B cell (primary cell): ENCODE measurements around the gene VANGL2. TPM values are rescaled to one million over a fixed set of nuclear protein-coding genes. Genes with fewer than 3 reads are reported as not detected.

Source experiments
- ATAC-seq: fragments of 200-7000 bp; cut with Tn5 transposase; one replicate; pipeline ENCODE4 v1.10.0; 2021; ENCODE audit warnings: low read depth, mild to moderate bottlenecking, moderate number of reproducible peaks, moderate library complexity
- CTCF ChIA-PET: fragments of 350-600 bp; sonication (Branson Sonifier 250); formaldehyde crosslinking; loops from one replicate; lab custom pipeline; 2021; ENCODE audit warnings: antibody characterized with exemption, inconsistent platforms; lab: Charles Lee
- POLR2A ChIA-PET: fragments of 350-600 bp; sonication (Branson Sonifier 250); formaldehyde crosslinking; loops from one replicate; lab custom pipeline; 2021; ENCODE audit warnings: antibody characterized with exemption; lab: Charles Lee
- DNase-seq: peaks from one replicate; pipeline ENCODE4 v3.0.0; 2013
- H2AFZ ChIP-seq: 2 replicates; pipeline ENCODE4 v1.6.1; 2012; ENCODE audit warnings: mild to moderate bottlenecking, low read depth, low read length; ENCODE audit not compliant: insufficient read depth, poor library complexity, severe bottlenecking
- H3K27ac ChIP-seq, 2 donors: 1 replicate in 1 of 2; 2 replicates in 1 of 2; pipeline ENCODE4 v1.5.1; 2012 to 2013; ENCODE audit warnings: low read length in 2 of 2, mild to moderate bottlenecking in 2 of 2, moderate library complexity in 1 of 2
- H3K27me3 ChIP-seq, 4 experiments: fragments of 200-600 bp in 1 of 4; sonication (generic) in 1 of 4; replicated peaks in 1 of 4; 1 replicate in 2 of 4; 2 replicates in 2 of 4; pipeline versions ENCODE4 v1.6.1 to v1.7.0; 2013 to 2016; ENCODE audit warnings: low read length in 3 of 4, mild to moderate bottlenecking in 2 of 4, mixed read lengths in 1 of 4, moderate library complexity in 1 of 4; ENCODE audit not compliant: insufficient read depth in 4 of 4, control insufficient read depth in 3 of 4; ENCODE audit errors: control extremely low read depth in 1 of 4
- H3K36me3 ChIP-seq, 2 experiments: replicated peaks in 1 of 2; 1 replicate in 1 of 2; 2 replicates in 1 of 2; pipeline versions ENCODE4 v1.6.1 to v1.7.1; 2013; ENCODE audit warnings: low read length in 1 of 2; ENCODE audit not compliant: insufficient read depth in 2 of 2, control insufficient read depth in 1 of 2; ENCODE audit errors: control extremely low read depth in 1 of 2, extremely low read depth in 1 of 2
- H3K4me1 ChIP-seq, 2 donors: fragments of 200-600 bp in 1 of 2; sonication (generic) in 1 of 2; 1 replicate in 1 of 2; 2 replicates in 1 of 2; pipeline versions ENCODE4 v1.5.1 to v1.6.1; 2013 to 2017; ENCODE audit warnings: low read length in 2 of 2; ENCODE audit not compliant: control insufficient read depth in 2 of 2, insufficient read depth in 2 of 2
- H3K4me2 ChIP-seq: replicated peaks from 2 replicates; pipeline ENCODE3; 2012; ENCODE audit warnings: mild to moderate bottlenecking, low read depth, low read length; ENCODE audit not compliant: poor library complexity, severe bottlenecking
- H3K4me3 ChIP-seq, 5 experiments: fragments of 200-600 bp in 1 of 5; sonication (generic) in 1 of 5; 1 replicate in 3 of 5; 2 replicates in 2 of 5; pipeline versions ENCODE4 v1.5.1 to v1.7.0; 2011 to 2016; ENCODE audit warnings: low read length in 4 of 5, mild to moderate bottlenecking in 4 of 5, low read depth in 2 of 5, control low read depth in 1 of 5, moderate library complexity in 1 of 5; ENCODE audit not compliant: insufficient read depth in 1 of 5; ENCODE audit errors: control extremely low read depth in 1 of 5, extremely low read depth in 1 of 5
- H3K79me2 ChIP-seq: fragments of 200-600 bp; sonication (generic); one replicate; pipeline ENCODE4 v1.6.0; 2016; ENCODE audit warnings: low read length; ENCODE audit not compliant: control insufficient read depth, insufficient read depth
- H3K9ac ChIP-seq: fragments of 200-600 bp; sonication (generic); 2 replicates; pipeline ENCODE4 v1.6.1; 2017; ENCODE audit warnings: mild to moderate bottlenecking, low read length, moderate library complexity
- H3K9me3 ChIP-seq, 3 donors: one replicate each; pipeline versions ENCODE4 v1.6.1 to v1.7.1; 2013; ENCODE audit warnings: low read length in 2 of 3; ENCODE audit not compliant: control insufficient read depth in 2 of 3, insufficient read depth in 1 of 3; ENCODE audit errors: control extremely low read depth in 1 of 3
- H4K20me1 ChIP-seq: 2 replicates; pipeline ENCODE4 v1.6.0; 2012; ENCODE audit warnings: mild to moderate bottlenecking, low read length; ENCODE audit not compliant: insufficient read depth, control insufficient read depth, poor library complexity, severe bottlenecking
- H3K27ac Mint-ChIP-seq: one replicate; pipeline ENCODE4 v1.8.0; 2021; ENCODE audit warnings: mixed read lengths
- H3K27me3 Mint-ChIP-seq: one replicate; pipeline ENCODE4 v1.8.0; 2021; ENCODE audit warnings: mixed read lengths
- H3K4me1 Mint-ChIP-seq: one replicate; pipeline ENCODE4 v1.8.0; 2021; ENCODE audit warnings: mixed read lengths
- H3K4me3 Mint-ChIP-seq: one replicate; pipeline ENCODE4 v1.8.0; 2021; ENCODE audit warnings: mixed read lengths
- H3K9me3 Mint-ChIP-seq: one replicate; pipeline ENCODE4 v1.8.0; 2022; ENCODE audit warnings: mixed read lengths; ENCODE audit not compliant: insufficient read depth
- CTCF ChIP-seq: fragments of 200-600 bp; IDR thresholded peaks from one replicate; pipeline ENCODE4 v1.8.0; 2022; ENCODE audit warnings: antibody characterized with exemption, mild to moderate bottlenecking
- EZH2 ChIP-seq: IDR thresholded peaks from 2 replicates; pipeline ENCODE4 v1.6.1; 2012; ENCODE audit warnings: borderline replicate concordance, low read depth, mild to moderate bottlenecking, moderate library complexity, low read length; ENCODE audit not compliant: insufficient read depth, poor library complexity, severe bottlenecking
- WGBS: methylation state at CpG from one replicate; pipeline ENCODE4 v1.1.5; 2013; ENCODE audit warnings: missing lambda C conversion rate; ENCODE audit not compliant: insufficient coverage; 5-methylcytosine and 5-hydroxymethylcytosine counted together
- intact Hi-C: fragments of 100-400 bp; cut with micrococcal nuclease; formaldehyde crosslinking; loops from one replicate; pipeline ENCODE4 v1.10.0; 2022
- polyA plus RNA-seq: library from polyadenylated mRNA; depleted of rRNA; stranded (reverse); fragments of >200 nt; gene quantifications from 2 replicates; pipeline ENCODE4 v1.2.3, GENCODE V29; 2012
- total RNA-seq, 2 donors: library from RNA; stranded (reverse); fragments of 120-200 nt in 1 of 2; gene quantifications; 1 replicate in 1 of 2; 2 replicates in 1 of 2; pipeline versions ENCODE4 v1.2.3 to v1.2.4, GENCODE V29; 2013 to 2022

Gene VANGL2
- total and polyA plus RNA-seq, 2 donors (not counting 1 experiment from before 2014, with no cell fraction given), result 0.48 to 14.4 TPM

- H3K36me3 ChIP-seq, result no peaks in the 10 kb centered on the region
- Mint-ChIP-seq H3K27ac (peak overlapping the region; percentile 34), H3K9me3 (peaks cover 6% of the 10 kb centered on the region), H3K4me1 (peaks cover 50% of the 10 kb centered on the region), H3K27me3 (no peaks in the 10 kb centered on the region), H3K4me3 (peak overlapping the region; percentile 20)
- intact Hi-C loops, result loop anchor here (10.0 kb wide), 1 partner anchor 48 kb away; no protein-coding TSS in a partner anchor
- ATAC-seq (no peak), DNase-seq (no peak)
- 65% methylated on average over 2 of the region's 2 CpGs for WGBS
- H3K79me2 ChIP-seq, result no peaks in the 10 kb centered on the region
- H3K4me2 ChIP-seq, result peak overlapping the region; percentile 17
- no peak overlapping the region for H3K27ac ChIP-seq
- TF ChIP-seq CTCF (no peak), EZH2 (no peak)
- no peaks in the 10 kb centered on the region for H3K27me3 ChIP-seq
- peaks cover 45 to 54% of the 10 kb centered on the region in 2 donors for H3K4me1 ChIP-seq
- peaks cover 1 to 5% (median 3%) of the 10 kb centered on the region in 3 donors for H3K9me3 ChIP-seq
- H4K20me1 ChIP-seq, result no peaks in the 10 kb centered on the region
- H3K9ac ChIP-seq, result no peak overlapping the region
- H3K4me3 ChIP-seq, result peak overlapping the region in 1 of 5 experiments; percentile 11
- POLR2A ChIA-PET, result interaction anchor here (1.0 kb wide), 1 partner anchor 80 kb away, joined by 4 read pairs; no protein-coding TSS in a partner anchor
- CTCF ChIA-PET, result interaction anchor here (0.5 to 3.1 kb wide), 3 partner anchors 17 to 57 kb away, joined by 4 to 15 read pairs (median 5); no protein-coding TSS in a partner anchor
- H2AFZ ChIP-seq, result peak overlapping the region; percentile 13
These were observed 66.6 kb downstream of the VANGL2 start for GRCh38 chr1:160466961-160467360.

- H3K9me3 ChIP-seq, result peaks cover 1 to 5% (median 5%) of the 10 kb centered on the region in 3 donors
- peaks cover 52 to 61% of the 10 kb centered on the region in 2 donors for H3K4me1 ChIP-seq
- Mint-ChIP-seq H3K4me3 (no peak overlapping the region), H3K27ac (no peak overlapping the region), H3K4me1 (peaks cover 48% of the 10 kb centered on the region), H3K9me3 (peaks cover 6% of the 10 kb centered on the region), H3K27me3 (no peaks in the 10 kb centered on the region)
- no peak overlapping the region for H3K9ac ChIP-seq
- ATAC-seq, result no peak
- H2AFZ ChIP-seq, result no peak overlapping the region
- H4K20me1 ChIP-seq, result no peaks in the 10 kb centered on the region
- no peak for TF ChIP-seq EZH2
- no peak for TF ChIP-seq CTCF
- intact Hi-C loops, result loop anchor here (10.0 kb wide), 1 partner anchor 47 kb away; no protein-coding TSS in a partner anchor
- no peaks in the 10 kb centered on the region for H3K36me3 ChIP-seq
- no peaks in the 10 kb centered on the region for H3K79me2 ChIP-seq
- ChIA-PET POLR2A (no interaction called here), CTCF (interaction anchor here (1.6 to 1.9 kb wide), 2 partner anchors 16 to 18 kb away, joined by 5 read pairs; no protein-coding TSS in a partner anchor)
- DNase-seq, result no peak
- H3K27me3 ChIP-seq, result no peaks in the 10 kb centered on the region
- H3K4me2 ChIP-seq, result no peak overlapping the region
- no peak overlapping the region for H3K27ac ChIP-seq
- no peak overlapping the region for H3K4me3 ChIP-seq
These were observed 67.2 kb downstream of the VANGL2 start for GRCh38 chr1:160467576-160467975.
